ENCODE measurements around the gene CD7.
A peak's percentile ranks its signal among the peaks of the same experiment; 100 is the strongest.

Gene CD7

GRCh38 chr17:82330322-82331239, 13.2 kb upstream of the CD7 start:
- peaks cover 21% of the 10 kb centered on the region for H3K4me1 ChIP-seq (ENCODE audit: control insufficient read depth, insufficient read depth, low read length)
- TF ChIP-seq IKZF3 (tag by site-specific recombination; IDR thresholded peaks at IDR 0.05) (peak; percentile 67; the same call in 1 of the 2 replicates), GLIS1 (tag by site-specific recombination; IDR thresholded peaks at IDR 0.05) (peak; percentile 96), AEBP2 (tag by site-specific recombination; IDR thresholded peaks at IDR 0.05; ENCODE audit: borderline replicate concordance) (no peak), ZNF248 (tag by site-specific recombination; IDR thresholded peaks at IDR 0.05) (no peak), ZNF341 (tag by site-specific recombination; IDR thresholded peaks at IDR 0.05; ENCODE audit: low read depth) (peak; percentile 90), MZF1 (tag by site-specific recombination; IDR thresholded peaks at IDR 0.05; ENCODE audit: borderline replicate concordance) (0 out of 2 replicates have a peak, but pooled peaks have one; percentile 41), KLF16 (tag by site-specific recombination; IDR thresholded peaks at IDR 0.05) (0 out of 2 replicates have a peak, but pooled peaks have one; percentile 22), HOXD13 (CRISPR knock-in tag; IDR thresholded peaks at IDR 0.05; ENCODE audit: borderline replicate concordance) (peak; percentile 34; the same call in 1 of the 2 replicates), ZBTB8A (tag by site-specific recombination; IDR thresholded peaks at IDR 0.05) (peak; percentile 64; the same call in 1 of the 2 replicates), ZNF239 (tag by site-specific recombination; IDR thresholded peaks at IDR 0.05) (no peak), PRDM10 (tag by site-specific recombination; IDR thresholded peaks at IDR 0.05) (peak; percentile 71; the same call in 1 of the 2 replicates), KLF17 (tag by site-specific recombination; IDR thresholded peaks at IDR 0.05) (peak; percentile 93), ZNF629 (tag by site-specific recombination; IDR thresholded peaks at IDR 0.05) (peak; percentile 49), ZNF561 (tag by site-specific recombination; IDR thresholded peaks at IDR 0.05; ENCODE audit: borderline replicate concordance) (peak; percentile 68; the same call in 1 of the 2 replicates), ZNF664 (tag by site-specific recombination; IDR thresholded peaks at IDR 0.05) (no peak), ZNF398 (tag by site-specific recombination; IDR thresholded peaks at IDR 0.05) (peak; percentile 59), ZNF423 (tag by site-specific recombination; IDR thresholded peaks at IDR 0.05) (peak; percentile 89), KLF10 (tag by site-specific recombination; IDR thresholded peaks at IDR 0.05) (peak; percentile 53; the same call in 1 of the 2 replicates), ZNF747 (tag by site-specific recombination; IDR thresholded peaks at IDR 0.05) (no peak), ZNF560 (tag by site-specific recombination; IDR thresholded peaks at IDR 0.05; ENCODE audit: borderline replicate concordance) (no peak), ZNF354C (tag by site-specific recombination; IDR thresholded peaks at IDR 0.05; ENCODE audit: borderline replicate concordance, low read depth) (no peak), PATZ1 (tag by site-specific recombination; IDR thresholded peaks at IDR 0.05) (peak; percentile 92), ZNF155 (tag by site-specific recombination; IDR thresholded peaks at IDR 0.05) (no peak), ZNF10 (tag by site-specific recombination; IDR thresholded peaks at IDR 0.05) (peak; percentile 45; the same call in 1 of the 2 replicates), ZFP69B (tag by site-specific recombination; IDR thresholded peaks at IDR 0.05) (peak; percentile 65), BCL11B (tag by site-specific recombination; IDR thresholded peaks at IDR 0.05; ENCODE audit: low read depth) (peak; percentile 26; the same call in 1 of the 2 replicates)

More at GRCh38 chr17:82330322-82331239, 13.2 kb upstream of the CD7 start:
- Histone ChIP-seq H3K4me3 (ENCODE audit: low read depth, low read length) (no peak overlapping the region), H3K36me3 (ENCODE audit: control insufficient read depth in 2 of 2, insufficient read depth in 1 of 2, low read length in 2 of 2) (no peaks in the 10 kb centered on the region), H3K27ac (ENCODE audit: extremely low read depth, low read depth, low read length) (peak overlapping the region; percentile 19; the same call in 1 of the 2 replicates), H3K9me3 (ENCODE audit: control insufficient read depth, insufficient read depth, low read depth, low read length) (no peaks in the 10 kb centered on the region)
- ChIA-PET CTCF (interaction anchor here (0.6 to 2.2 kb wide), 6 partner anchors 9 to 164 kb away, joined by 3 to 13 read pairs (median 4); no protein-coding TSS in a partner anchor), POLR2A (interaction anchor here (0.8 to 1.4 kb wide), 3 partner anchors 9 to 47 kb away, joined by 3 to 12 read pairs (median 3); no protein-coding TSS in a partner anchor)

Measured in HEK293 (cell line).